ENCODE data around the gene SNPH.

The SNPH gene

DNA sequence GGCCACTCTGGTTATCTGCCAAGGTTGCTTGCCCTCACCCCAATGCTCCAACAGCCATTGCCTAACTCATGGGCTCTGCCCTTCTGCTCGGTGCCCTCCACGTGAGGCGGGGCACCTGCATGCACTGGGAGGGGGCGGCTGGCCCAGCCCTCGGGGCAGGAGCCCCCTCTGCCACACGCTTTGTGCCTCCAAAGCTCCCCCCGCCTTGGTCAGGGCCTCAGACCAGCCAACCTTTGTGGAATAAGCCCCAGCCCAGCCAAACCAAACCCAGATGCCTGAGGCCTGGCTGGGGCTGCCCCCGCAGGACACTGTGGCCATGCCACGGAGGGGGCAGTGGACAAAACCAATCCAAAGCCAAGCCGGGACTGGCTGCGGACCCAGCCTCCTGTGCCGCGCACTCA, 41.5 kb downstream of the SNPH start:
- DNase-seq = no peak

- DNase-seq = no peak
Measured at GRCh38 chr20:1308067-1308701, 42.1 kb downstream of the SNPH start.

GRCh38 chr20:1308702-1309095, 42.6 kb downstream of the SNPH start:
- no peak for DNase-seq

GRCh38 chr20:1309439-1309847, 43.3 kb downstream of the SNPH start:
- DNase-seq = no peak

DNA sequence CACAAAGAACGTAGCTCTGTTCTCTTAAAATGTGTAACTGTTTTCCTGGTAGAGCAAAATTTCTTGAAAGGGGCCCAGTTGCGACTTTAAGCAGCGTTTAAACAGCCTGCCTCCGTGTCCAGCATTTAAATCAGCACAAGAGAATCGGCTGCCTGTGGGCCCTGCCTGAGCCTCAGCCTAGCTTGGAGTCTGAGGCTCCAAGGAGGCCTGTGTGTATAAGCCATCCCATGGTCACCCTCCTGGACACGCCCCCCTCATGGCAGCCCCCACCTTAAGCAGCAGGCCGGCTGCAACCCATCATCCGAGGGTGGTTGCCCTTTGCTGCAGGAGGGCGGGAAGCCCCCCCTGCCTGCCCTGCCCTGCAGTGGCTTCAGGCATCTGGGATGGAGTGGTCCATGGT, 44.0 kb downstream of the SNPH start:
- DNase-seq = no peak

GRCh38 chr20:1310506-1311190, 44.6 kb downstream of the SNPH start:
- DNase-seq = no peak

DNA sequence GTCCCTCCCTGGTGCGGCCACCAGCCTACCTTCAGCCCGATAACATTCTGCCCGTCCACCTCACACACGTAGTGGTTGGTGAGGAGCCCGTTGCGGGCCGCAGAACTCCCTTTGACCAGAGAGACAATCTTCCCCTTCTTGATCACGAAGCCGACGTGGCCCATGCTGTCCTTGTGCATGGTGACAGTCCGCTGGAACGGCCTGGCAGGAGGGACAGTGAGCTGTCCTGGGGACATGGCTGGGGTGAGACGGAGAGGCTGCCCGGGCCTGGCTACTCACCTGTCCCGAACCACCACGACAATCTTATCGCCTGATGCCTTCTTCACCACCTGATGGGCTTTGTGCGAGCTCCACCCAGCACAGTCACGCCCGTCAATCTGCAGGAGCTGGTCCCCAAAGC, 46.2 kb downstream of the SNPH start:
- no peak for DNase-seq

GRCh38 chr20:1312904-1313235, 46.8 kb downstream of the SNPH start:
- DNase-seq = no peak

DNA sequence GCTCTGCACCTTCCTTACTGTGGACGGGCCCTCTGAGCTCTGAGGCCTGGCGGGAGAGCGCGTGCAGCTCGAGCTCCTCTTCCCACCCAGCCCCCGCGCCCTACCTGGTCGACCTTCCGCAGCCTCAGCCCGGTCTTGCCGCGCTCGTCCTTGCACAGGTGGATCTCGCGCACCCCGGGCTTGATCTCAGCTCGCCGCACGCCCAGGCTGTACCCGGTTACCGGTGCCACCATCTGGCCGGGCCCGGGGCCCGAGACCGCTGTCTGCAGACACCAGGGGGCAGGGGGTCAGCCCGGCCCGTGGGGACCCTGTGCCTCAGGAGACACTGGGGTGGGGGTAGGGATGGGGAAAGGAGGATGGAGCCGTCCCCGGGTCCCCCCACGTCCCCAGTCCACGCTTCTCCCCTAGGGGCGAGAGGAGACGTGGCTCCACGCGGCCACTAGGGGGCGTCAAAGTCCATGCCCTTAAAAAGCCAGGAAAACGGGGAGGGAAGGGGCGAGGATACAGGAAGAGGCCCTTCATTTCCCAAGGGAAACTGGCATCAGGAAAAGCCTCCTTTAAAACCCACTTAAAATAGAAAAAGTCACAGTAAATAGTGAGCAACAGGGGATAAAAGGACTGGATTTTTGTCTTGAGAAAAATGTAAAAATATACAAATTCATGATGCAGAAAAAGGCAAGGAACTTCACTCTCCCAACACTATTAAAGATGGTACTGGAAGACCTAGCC, 47.3 kb downstream of the SNPH start:
- peak; percentile 92 for DNase-seq

DNA sequence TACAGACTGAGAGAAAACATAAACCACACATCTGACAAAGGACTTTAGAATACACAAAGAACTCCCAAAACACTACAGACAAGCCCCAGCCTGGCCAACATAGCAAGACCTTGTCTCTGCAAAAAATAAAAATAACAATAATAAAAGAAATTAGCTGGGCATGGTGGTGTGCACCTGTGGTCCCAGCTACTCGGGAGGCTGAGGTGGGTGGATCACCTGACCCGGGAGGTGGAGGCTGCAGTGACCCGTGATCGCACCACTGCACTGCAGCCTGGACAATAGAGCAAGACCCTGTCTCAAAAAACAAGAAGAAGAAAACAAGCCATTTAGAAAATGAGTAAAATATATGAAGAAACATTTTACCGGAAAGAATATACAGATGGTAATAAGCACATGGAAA, 49.7 kb downstream of the SNPH start:
- DNase-seq = no peak

DNA sequence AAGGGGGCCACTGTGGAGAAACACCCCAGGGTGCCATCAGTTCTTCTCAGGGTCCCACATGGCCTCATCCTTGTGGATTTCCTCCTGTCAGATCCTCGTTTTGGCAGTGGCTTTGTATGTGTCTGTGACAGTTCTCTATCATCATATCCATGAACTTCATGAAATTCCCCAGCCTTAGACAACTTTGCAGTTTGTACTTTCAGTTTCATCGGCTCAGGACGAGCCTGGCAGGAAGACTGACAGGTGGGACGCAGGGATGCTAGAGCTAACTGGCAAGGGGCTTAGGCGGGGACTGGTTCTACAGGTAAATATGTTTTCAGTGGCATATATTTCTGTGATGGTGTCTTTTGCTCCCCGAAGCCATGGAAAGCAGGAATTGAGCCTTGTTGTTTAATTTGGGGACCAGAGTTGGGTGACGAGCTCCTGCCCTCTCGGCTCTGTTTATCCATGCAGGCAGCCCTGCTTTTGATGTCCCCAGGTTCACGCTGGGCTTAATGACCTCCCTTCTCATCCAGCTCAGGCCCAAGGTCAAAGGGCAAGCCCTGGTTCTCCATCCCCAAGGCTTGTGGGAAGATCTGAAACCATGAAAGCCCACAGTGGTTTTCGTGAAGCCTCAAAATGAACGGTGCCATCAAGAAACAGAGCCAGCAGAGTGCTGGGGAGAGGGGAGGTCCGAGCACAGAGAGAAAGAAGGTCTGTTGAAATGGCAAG, 51.6 kb downstream of the SNPH start:
- no peak for DNase-seq

DNA sequence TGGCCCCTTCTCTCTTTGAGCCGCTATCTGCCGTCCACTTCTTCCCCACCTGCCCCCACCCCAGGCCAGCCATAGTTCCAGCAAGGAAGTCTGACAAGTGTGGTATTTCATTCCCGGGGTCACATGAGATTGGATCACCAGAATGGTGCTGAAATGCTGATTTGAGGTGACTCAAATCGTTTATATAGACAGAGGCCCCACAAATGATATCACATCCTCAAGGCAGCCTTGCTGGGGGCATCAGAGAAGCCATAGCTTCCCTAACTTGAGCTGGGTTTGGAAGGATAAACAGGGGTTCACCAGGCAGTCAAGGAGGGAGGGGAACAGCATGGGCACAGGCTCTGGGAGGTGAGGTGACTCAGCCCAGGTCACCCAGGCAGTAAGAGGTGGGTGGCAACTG, 53.0 kb downstream of the SNPH start:
- DNase-seq = no peak

GRCh38 chr20:1319462-1319861, 53.4 kb downstream of the SNPH start:
- DNase-seq = no peak

GRCh38 chr20:1320016-1320415, 53.9 kb downstream of the SNPH start:
- no peak for DNase-seq

- DNase-seq = peak; percentile 18
Measured at GRCh38 chr20:1320902-1321653, 55.0 kb downstream of the SNPH start.

GRCh38 chr20:1321654-1321939, 55.5 kb downstream of the SNPH start:
- DNase-seq = no peak

GRCh38 chr20:1322511-1323245, 56.6 kb downstream of the SNPH start:
- DNase-seq = no peak

GRCh38 chr20:1323256-1323655, 57.2 kb downstream of the SNPH start:
- no peak for DNase-seq

DNA sequence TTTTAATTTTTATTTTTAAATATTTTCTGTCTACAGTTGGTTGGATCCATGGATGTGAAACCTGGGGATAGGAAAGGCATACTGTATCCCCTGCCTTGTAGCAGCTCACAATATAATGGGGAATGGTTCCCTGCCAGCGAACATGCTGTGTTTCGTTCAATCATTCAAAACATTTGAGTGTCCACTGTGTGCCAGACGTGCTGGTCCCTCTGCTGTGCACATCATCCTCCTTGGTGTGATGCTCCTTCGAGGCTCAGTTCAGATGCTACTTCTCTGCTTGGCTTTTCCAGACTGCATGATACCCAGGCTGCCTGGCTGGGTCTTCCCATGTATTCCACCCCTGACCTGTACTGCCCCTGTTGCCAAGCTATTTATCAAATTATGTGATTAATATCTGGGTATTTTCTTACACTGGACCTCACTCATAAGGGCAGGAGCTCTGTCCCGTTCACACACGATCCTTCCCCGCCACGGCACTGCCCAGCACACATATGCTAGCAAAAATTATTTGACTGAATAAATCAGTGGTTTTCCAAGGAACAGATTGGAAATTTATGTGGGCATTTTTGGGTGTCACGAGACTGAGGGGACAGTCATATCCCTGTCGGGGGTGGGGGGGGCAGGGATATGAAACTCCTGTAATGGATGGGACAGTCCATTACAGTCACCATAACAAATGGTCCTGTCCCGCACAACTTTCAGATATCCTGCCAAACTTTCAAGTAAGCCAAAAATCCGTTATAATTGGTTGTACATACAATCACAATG, 57.9 kb downstream of the SNPH start:
- no peak for DNase-seq

DNA sequence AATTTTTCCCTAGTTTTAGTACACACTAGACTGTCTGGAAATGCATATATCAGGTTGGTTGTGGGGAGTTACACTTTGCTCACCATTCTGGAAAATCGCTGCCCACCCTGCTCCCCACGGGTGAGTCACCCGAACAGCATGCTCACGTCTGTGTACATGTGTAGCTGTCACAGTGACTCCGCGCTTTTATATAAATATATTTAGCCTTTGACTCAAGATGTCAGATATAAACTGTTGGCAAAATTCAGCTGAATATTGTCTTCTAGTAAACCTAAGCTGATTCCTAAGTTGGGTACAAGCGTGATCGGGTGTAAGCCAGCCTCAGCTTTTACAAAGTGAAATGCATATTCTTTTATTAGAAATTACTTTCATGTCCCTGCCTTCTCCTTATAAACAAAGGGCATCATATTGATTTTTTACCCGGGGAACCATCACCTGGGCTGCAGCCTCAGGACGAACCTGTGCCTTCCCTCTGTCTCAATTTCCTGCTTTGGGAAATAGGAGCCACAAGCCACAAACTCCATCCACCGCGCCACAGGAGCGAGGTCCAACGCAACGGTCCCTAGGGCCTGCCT, 58.6 kb downstream of the SNPH start:
- DNase-seq = no peak

Data from NCI-H69 (cell line).